Heart left ventricle (tissue), 16 donors: ENCODE data around the gene ESRP2. TPM values are rescaled to one million over a fixed set of nuclear protein-coding genes. Genes with fewer than 3 reads are reported as not detected.
A peak's percentile ranks its signal among the peaks of the same experiment; 100 is the strongest.

Source experiments
- ATAC-seq, 4 donors: fragments of 200-7000 bp; cut with Tn5 transposase; one replicate each; pipeline ENCODE4 v1.9.1; 2020 to 2022; ENCODE audit warnings: moderate library complexity in 4 of 4, mild to moderate bottlenecking in 3 of 4, moderate number of reproducible peaks in 1 of 4
- DNase-seq, 5 donors: peaks; one replicate each; pipeline ENCODE4 v3.0.0-alpha.2; 2020
- H3K27ac ChIP-seq, 12 donors: fragments of 200-600 bp; sonication (generic) in 4 of 12; one replicate each; pipeline versions ENCODE4 v1.5.0 to v1.8.0; 2016 to 2022; ENCODE audit warnings: mild to moderate bottlenecking in 2 of 12
- H3K27me3 ChIP-seq, 9 donors: fragments of 200-600 bp; sonication (generic) in 2 of 9; one replicate each; pipeline versions ENCODE4 v1.5.1 to v1.8.0; 2016 to 2022; ENCODE audit warnings: mild to moderate bottlenecking in 3 of 9
- H3K36me3 ChIP-seq, 9 donors: fragments of 200-600 bp; sonication (generic) in 2 of 9; one replicate each; pipeline versions ENCODE4 v1.5.0 to v1.8.0; 2018 to 2022; ENCODE audit warnings: mild to moderate bottlenecking in 2 of 9
- H3K4me1 ChIP-seq, 12 donors: fragments of 200-600 bp; sonication (generic) in 4 of 12; one replicate each; pipeline versions ENCODE4 v1.5.0 to v1.8.0; 2016 to 2022; ENCODE audit warnings: mild to moderate bottlenecking in 3 of 12
- H3K4me3 ChIP-seq, 12 donors: fragments of 200-600 bp; sonication (generic) in 4 of 12; one replicate each; pipeline versions ENCODE4 v1.5.0 to v1.8.0; 2017 to 2022; ENCODE audit warnings: mild to moderate bottlenecking in 9 of 12, moderate library complexity in 4 of 12
- H3K9me3 ChIP-seq, 12 donors: fragments of 200-600 bp; sonication (generic) in 4 of 12; one replicate each; pipeline versions ENCODE4 v1.5.0 to v1.8.0; 2016 to 2022; ENCODE audit warnings: mild to moderate bottlenecking in 1 of 12
- POLR2A ChIP-seq, 2 donors: fragments of 450-650 bp; IDR thresholded peaks; one replicate each; pipeline ENCODE4 v1.6.1; 2017; ENCODE audit warnings: antibody characterized with exemption in 2 of 2, mild to moderate bottlenecking in 2 of 2, moderate library complexity in 2 of 2
- WGBS, 4 donors: extraction: QIAGEN DNeasy Blood & Tissue Kit in 2 of 4; methylation state at CpG; one replicate each; pipeline versions ENCODE4 v1.1.5 to v1.1.7; 2013 to 2018; 5-methylcytosine and 5-hydroxymethylcytosine counted together
- intact Hi-C, 10 donors: fragments of 100-400 bp; cut with DNase I; formaldehyde crosslinking; loops; one replicate each; pipeline versions ENCODE4 v1.11.1 to v1.14.2; 2022
- polyA plus RNA-seq, 2 donors: library from polyadenylated mRNA; stranded (reverse); fragments of 200-250 nt; gene quantifications; one replicate each; pipeline ENCODE4 v1.2.3, GENCODE V29; 2013
- total RNA-seq, 9 donors: library from RNA; depleted of rRNA in 2 of 9; stranded (reverse); fragments of >200 nt in 2 of 9; fragmentation: NEBNext Ultra II Directional in 3 of 9; extraction: Animal tissue kit (Norgen Biotek cat#: 25700) in 3 of 9; gene quantifications; one replicate each; pipeline versions ENCODE4 v1.1.0 to v1.2.4, GENCODE V29; 2016 to 2023
- TF ChIP-seq, protein P1 (sequence below), 12 donors: fragments of 200-600 bp; sonication (generic) in 4 of 12; IDR thresholded peaks; one replicate each; pipeline versions ENCODE4 v1.5.0 to v1.8.0; 2018 to 2022; ENCODE audit warnings: antibody characterized with exemption in 12 of 12, mild to moderate bottlenecking in 5 of 12
- donor health status: ischemic (EF 13 %, LVEDD 7.1; RV severe dilation, severe dysfunction).
- donor health status: healthy with polysubstance abuse.
- donor health status: DM: no; HTN: yes; CAD: no.
- donor health status: DM: no; HTN: no; CAD: no.
- donor health status: ischemic (EF 25% LVEDD 6.9; RV normal size, moderate dysfunction).
- donor health status: ischemic (EF 25% LVEDD 5.7; RV mildly dilated, moderate dysfunction).
- donor health status: healthy.
- donor health status: DM: yes; HTN: yes; CAD: no.
- donor health status: ischemic (EF 35%, LVEDD 5.7; RV mildly dilated, moderate dysfunction).
- donor health status: nonischemic (EF 11% LVEDD 7.7; RV severe dilation, severe dysfunction).
- donor health status: DM: yes; HTN: yes; CAD: no.
- donor health status: PGD.
- donor health status: ischemic (EF 29% LVEDD 5.4; RV normal size, mild dysfunction).
- donor health status: nonischemic (EF 23%, LVEDD 6.1; RV moderate dilation, normal function).

Gene ESRP2
- total and polyA plus RNA-seq, 11 donors = 0.15 to 1.9 (median 0.45) TPM; not detected in 1

GRCh38 chr16:68244903-68245853 lies 9.3 kb upstream of the ESRP2 start, which contains the start of gene PLA2G15:
Gene PLA2G15, plus strand, starts transcription at chr16:68245373. Its CDS starts 54 bp downstream, at chr16:68245427.
- H3K27me3 ChIP-seq = no peaks in the 10 kb centered on the region
- peaks cover 0 to 18% (median 14%) of the 10 kb centered on the region in 9 donors for H3K36me3 ChIP-seq
- ATAC-seq (peak; percentile 91 to 97 (median 96)), DNase-seq (peak; percentile 98 to 99 (median 98))
- H3K4me3 ChIP-seq = peak within 1 kb of the TSS; percentile 65 to 98 (median 86)
- no peaks in the 10 kb centered on the region for H3K9me3 ChIP-seq
- TF ChIP-seq POLR2A (IDR thresholded peaks at IDR 0.05) = peak; percentile 78 to 94
- TF ChIP-seq, protein P1, sequence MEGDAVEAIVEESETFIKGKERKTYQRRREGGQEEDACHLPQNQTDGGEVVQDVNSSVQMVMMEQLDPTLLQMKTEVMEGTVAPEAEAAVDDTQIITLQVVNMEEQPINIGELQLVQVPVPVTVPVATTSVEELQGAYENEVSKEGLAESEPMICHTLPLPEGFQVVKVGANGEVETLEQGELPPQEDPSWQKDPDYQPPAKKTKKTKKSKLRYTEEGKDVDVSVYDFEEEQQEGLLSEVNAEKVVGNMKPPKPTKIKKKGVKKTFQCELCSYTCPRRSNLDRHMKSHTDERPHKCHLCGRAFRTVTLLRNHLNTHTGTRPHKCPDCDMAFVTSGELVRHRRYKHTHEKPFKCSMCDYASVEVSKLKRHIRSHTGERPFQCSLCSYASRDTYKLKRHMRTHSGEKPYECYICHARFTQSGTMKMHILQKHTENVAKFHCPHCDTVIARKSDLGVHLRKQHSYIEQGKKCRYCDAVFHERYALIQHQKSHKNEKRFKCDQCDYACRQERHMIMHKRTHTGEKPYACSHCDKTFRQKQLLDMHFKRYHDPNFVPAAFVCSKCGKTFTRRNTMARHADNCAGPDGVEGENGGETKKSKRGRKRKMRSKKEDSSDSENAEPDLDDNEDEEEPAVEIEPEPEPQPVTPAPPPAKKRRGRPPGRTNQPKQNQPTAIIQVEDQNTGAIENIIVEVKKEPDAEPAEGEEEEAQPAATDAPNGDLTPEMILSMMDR (IDR thresholded peaks at IDR 0.05) = peak in 1 of 12 donors; percentile 17
- intact Hi-C loops = loop anchor here in 5 of 10 donors (5.0 to 10.0 kb wide), 3 partner anchors 67 to 1280 kb away; partner anchors contain the start of genes PRMT7 (in 3 of the 5) and SLC7A6OS (in 3 of the 5)
- H3K27ac ChIP-seq = peak within 1 kb of the TSS in 11 of 12 donors; percentile 75 to 97 (median 87)
- WGBS, 4 donors = 1 to 2% (median 2%) methylated on average over 15 to 75 of the region's 75 CpGs
- peaks cover 4 to 55% (median 47%) of the 10 kb centered on the region in 12 donors for H3K4me1 ChIP-seq

DNA sequence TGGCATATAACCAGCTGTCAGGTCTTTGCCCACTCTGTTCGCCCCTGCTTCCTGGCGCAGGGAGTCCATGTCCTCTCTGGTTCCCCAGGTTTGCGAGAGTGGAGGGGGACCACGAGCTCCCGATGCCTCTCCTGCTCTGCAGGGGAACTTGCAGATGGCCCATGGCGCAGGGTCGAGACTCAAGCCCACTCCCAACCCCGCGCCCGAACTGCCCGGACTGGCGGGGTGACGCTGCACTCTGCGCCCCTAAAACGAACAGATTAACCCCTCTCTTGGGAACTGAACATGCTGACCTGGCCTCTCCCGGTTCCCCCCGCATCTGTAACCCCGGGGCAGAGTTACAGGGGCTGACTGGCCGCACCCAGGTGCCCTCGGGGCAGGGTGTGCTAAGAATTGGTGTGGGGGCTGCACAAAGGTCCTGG lies 8.6 kb upstream of the ESRP2 start:
- Histone ChIP-seq H3K4me3 (peak overlapping the region; percentile 65 to 98 (median 86)), H3K9me3 (no peaks in the 10 kb centered on the region), H3K4me1 (peaks cover 4 to 58% (median 45%) of the 10 kb centered on the region in 12 donors), H3K36me3 (peaks cover 0 to 11% (median 7%) of the 10 kb centered on the region in 9 donors), H3K27me3 (no peaks in the 10 kb centered on the region), H3K27ac (peak overlapping the region in 10 of 12 donors; percentile 54 to 97 (median 84))
- 2 to 10% (median 8%) methylated on average over 11 to 20 of the region's 20 CpGs for WGBS, 4 donors
- ATAC-seq (no peak), DNase-seq (peak in 1 of 5 donors; percentile 36)
- intact Hi-C loops = loop anchor here in 2 of 10 donors (5.0 to 10.0 kb wide), 2 partner anchors 83 to 1280 kb away; no protein-coding TSS in a partner anchor
- TF ChIP-seq POLR2A (IDR thresholded peaks at IDR 0.05) = no peak
- TF ChIP-seq, protein P1 (IDR thresholded peaks at IDR 0.05) = no peak

- H3K4me1 ChIP-seq = peaks cover 4 to 50% (median 36%) of the 10 kb centered on the region in 12 donors
- TF ChIP-seq POLR2A (IDR thresholded peaks at IDR 0.05) = no peak
- TF ChIP-seq, protein P1 (IDR thresholded peaks at IDR 0.05) = no peak
- DNase-seq (peak in 2 of 5 donors; percentile 15 to 21), ATAC-seq (no peak)
- H3K9me3 ChIP-seq = no peaks in the 10 kb centered on the region
- no peaks in the 10 kb centered on the region for H3K36me3 ChIP-seq
- no peak overlapping the region for H3K4me3 ChIP-seq
- 81 to 91% (median 87%) methylated on average over 7 to 9 of the region's 9 CpGs for WGBS, 4 donors
- no peak overlapping the region for H3K27ac ChIP-seq
- intact Hi-C loops = loop anchor here in 2 of 10 donors (5.0 to 10.0 kb wide), 2 partner anchors 84 to 1282 kb away; no protein-coding TSS in a partner anchor
- H3K27me3 ChIP-seq = no peaks in the 10 kb centered on the region
Observed at GRCh38 chr16:68242926-68243858, 7.3 kb upstream of the ESRP2 start.
